GM12878 (cell line): ENCODE data around the gene EBI3. TPM values are rescaled to one million over a fixed set of nuclear protein-coding genes. Genes with fewer than 3 reads are reported as not detected.

ENCODE experiments used
- ATAC-seq: fragments of 200-7000 bp; cut with Tn5 transposase; 3 replicates; pipeline ENCODE4 v1.9.1; 2020; ENCODE audit warnings: mild to moderate bottlenecking, moderate library complexity
- BruUV-seq: library from RNA; stranded (reverse); fragments of 400-500 nt; replicated peaks from 2 replicates; lab custom pipeline; 2021; lab: Mats Ljungman, UMichigan
- CTCF ChIA-PET: fragments of 300-600 bp; sonication (Branson Sonifier 250); formaldehyde crosslinking; extraction: SDS; loops from one replicate; lab custom pipeline; 2021; ENCODE audit warnings: inconsistent platforms; lab: Yijun Ruan, JAX
- POLR2A ChIA-PET: fragments of 350-600 bp; formaldehyde crosslinking; extraction: SDS; loops from one replicate; lab custom pipeline; 2021; ENCODE audit warnings: inconsistent platforms; lab: Charles Lee
- RAD21 ChIA-PET: fragments of 300-600 bp; sonication (Branson Sonifier 250); formaldehyde crosslinking; loops from one replicate; lab custom pipeline; 2023; ENCODE audit warnings: antibody characterized with exemption; ENCODE audit not compliant: unreplicated experiment; lab: Charles Lee
- SMC1A ChIA-PET: fragments of 300-600 bp; sonication (Branson Sonifier 250); formaldehyde crosslinking; loops from one replicate; lab custom pipeline; 2023; ENCODE audit not compliant: unreplicated experiment, uncharacterized antibody; lab: Charles Lee
- DNase-seq: peaks from one replicate; pipeline ENCODE4 v3.0.0-alpha.2; 2011; ENCODE audit warnings: low read depth, low spot score
- FAIRE-seq: peaks from 3 replicates; lab custom pipeline; 2011; peaks lifted over from hg19 to GRCh38; lab: Jason Lieb, UNC
- H2AFZ ChIP-seq: 2 replicates; pipeline ENCODE4 v1.6.0; 2011; ENCODE audit warnings: low read depth, low read length, control low read depth; ENCODE audit not compliant: control insufficient read depth
- H3K27ac ChIP-seq: 2 replicates; pipeline ENCODE4 v1.5.1; 2011; ENCODE audit warnings: control low read depth; ENCODE audit not compliant: control insufficient read depth, insufficient read depth
- H3K27me3 ChIP-seq, 2 experiments: replicated peaks in 1 of 2; 2 replicates each; pipeline versions ENCODE4 v1.6.0 to v1.6.1; 2011; ENCODE audit warnings: low read length in 1 of 2; ENCODE audit not compliant: control insufficient read depth in 2 of 2, insufficient read depth in 2 of 2
- H3K36me3 ChIP-seq, 2 experiments: 2 replicates each; pipeline ENCODE4 v1.5.1; 2011; ENCODE audit warnings: low read length in 1 of 2; ENCODE audit not compliant: control insufficient read depth in 2 of 2, insufficient read depth in 2 of 2
- H3K4me1 ChIP-seq: 2 replicates; pipeline ENCODE4 v1.6.1; 2011; ENCODE audit warnings: mild to moderate bottlenecking, low read length, moderate library complexity, mixed read lengths; ENCODE audit not compliant: control insufficient read depth, insufficient read depth
- H3K4me2 ChIP-seq: 2 replicates; pipeline ENCODE4 v1.6.0; 2011; ENCODE audit warnings: control low read depth; ENCODE audit not compliant: control insufficient read depth, insufficient read depth
- H3K4me3 ChIP-seq: fragments of 200-600 bp; sonication (generic); 2 replicates; pipeline ENCODE4 v1.5.1; 2016
- H3K79me2 ChIP-seq: 2 replicates; pipeline ENCODE4 v1.6.0; 2011; ENCODE audit warnings: low read length; ENCODE audit not compliant: control insufficient read depth, insufficient read depth
- H3K9ac ChIP-seq: 2 replicates; pipeline ENCODE4 v1.8.0; 2011; ENCODE audit warnings: low read length, control low read depth, mixed read lengths; ENCODE audit not compliant: control insufficient read depth, insufficient read depth
- H3K9me3 ChIP-seq: replicated peaks from 3 replicates; pipeline ENCODE4 v1.5.1; 2011; ENCODE audit warnings: mild to moderate bottlenecking, low read length; ENCODE audit not compliant: control insufficient read depth, insufficient read depth
- H4K20me1 ChIP-seq: 2 replicates; pipeline ENCODE4 v1.6.0; 2011; ENCODE audit not compliant: control insufficient read depth, insufficient read depth
- BRCA1 ChIP-seq: IDR thresholded peaks from 2 replicates; pipeline ENCODE4 v1.6.1; 2011; ENCODE audit warnings: low read depth, low read length, improper control_type of control experiment
- CEBPB ChIP-seq, 2 experiments: fragments of 150-350 bp in 1 of 2; IDR thresholded peaks; 2 replicates each; pipeline ENCODE4 v1.6.1; 2012 to 2014; ENCODE audit warnings: low read depth in 2 of 2, low read length in 2 of 2, borderline replicate concordance in 1 of 2, inconsistent platforms in 1 of 2
- CREB1 ChIP-seq: IDR thresholded peaks from 2 replicates; pipeline ENCODE4 v1.6.1; 2012; ENCODE audit warnings: low read depth, mild to moderate bottlenecking, inconsistent platforms
- EZH2 ChIP-seq: IDR thresholded peaks from 2 replicates; pipeline ENCODE4 v1.6.1; 2012; ENCODE audit warnings: low read depth, mild to moderate bottlenecking, control low read depth, inconsistent platforms, low read length, borderline replicate concordance; ENCODE audit not compliant: control insufficient read depth
- FOXM1 ChIP-seq: IDR thresholded peaks from 2 replicates; pipeline ENCODE4 v1.6.1; 2012; ENCODE audit warnings: low read depth, mild to moderate bottlenecking, inconsistent platforms, low read length, moderate library complexity
- GABPA ChIP-seq: IDR thresholded peaks from 2 replicates; pipeline ENCODE4 v1.6.1; 2014; ENCODE audit warnings: antibody characterized with exemption, low read depth, mild to moderate bottlenecking, inconsistent platforms
- MYB ChIP-seq: fragments of 150-350 bp; IDR thresholded peaks from 2 replicates; pipeline ENCODE4 v1.6.1; 2014; ENCODE audit warnings: mild to moderate bottlenecking, low read depth, low read length, borderline replicate concordance
- POU2F2 ChIP-seq: IDR thresholded peaks from 3 replicates; pipeline ENCODE4 v1.6.1; 2011; ENCODE audit warnings: low read depth, mild to moderate bottlenecking, low read length, borderline replicate concordance
- RCOR1 ChIP-seq: conservative IDR thresholded peaks from 2 replicates; pipeline ENCODE4 v1.6.1; 2012; ENCODE audit warnings: low read depth, low read length, improper control_type of control experiment
- RUNX3 ChIP-seq: IDR thresholded peaks from 2 replicates; pipeline ENCODE4 v1.6.1; 2012; ENCODE audit warnings: low read length, inconsistent platforms
- SMAD1 ChIP-seq: fragments of 450-650 bp; IDR thresholded peaks from 2 replicates; pipeline ENCODE4 v1.6.1; 2018; ENCODE audit warnings: mild to moderate bottlenecking, low read depth; ENCODE audit not compliant: partially characterized antibody
- WGBS: methylation state at CpG from one replicate; pipeline ENCODE4 v1.1.6; 2016; ENCODE audit warnings: low lambda C conversion rate; ENCODE audit not compliant: insufficient replicate concordance, insufficient coverage; ENCODE audit errors: missing lambda C conversion rate; 5-methylcytosine and 5-hydroxymethylcytosine counted together
- in situ Hi-C: fragments of 300-500 bp; cut with MboI; formaldehyde crosslinking; loops from 9 replicates; pipeline ENCODE4 v1.14.3; 2018; ENCODE audit warnings: mixed read lengths
- intact Hi-C: fragments of 100-400 bp; cut with micrococcal nuclease; formaldehyde crosslinking; loops from one replicate; pipeline ENCODE4 v1.14.2; 2022; ENCODE audit not compliant: unreplicated experiment
- polyA plus RNA-seq, 11 experiments: library from polyadenylated mRNA; depleted of rRNA in 4 of 11; unstranded in 6 of 11; stranded (reverse) in 5 of 11; fragments of >200 nt; fragmentation: Nextera tagmentation in 4 of 11; fragmentation: Illumina TruSeq in 1 of 11; extraction: Ambion mirVana in 4 of 11; extraction: Trizol in 1 of 11; gene quantifications; 1 replicate in 1 of 11; 2 replicates in 10 of 11; pipeline versions ENCODE4 v1.2.1 to v1.2.3, GENCODE V29; 2011 to 2016; ENCODE audit warnings: inconsistent platforms in 2 of 11, missing spikeins in 2 of 11, low read depth in 1 of 11
- total RNA-seq, 4 experiments: library from RNA; depleted of rRNA in 3 of 4; stranded (reverse); fragments of >200 nt in 3 of 4; fragmentation: Illumina TruSeq in 1 of 4; extraction: Trizol in 1 of 4; gene quantifications; 2 replicates each; pipeline versions ENCODE4 v1.2.1 to v1.2.3, GENCODE V29; 2013 to 2021
- TF ChIP-seq, protein P1 (sequence below): fragments of 450-650 bp; IDR thresholded peaks from 2 replicates; pipeline ENCODE4 v1.6.1; 2017; ENCODE audit warnings: mild to moderate bottlenecking, moderate library complexity
- TF ChIP-seq, protein P2 (sequence below): fragments of 450-650 bp; conservative IDR thresholded peaks from 2 replicates; pipeline ENCODE4 v1.6.1; 2017; ENCODE audit warnings: mild to moderate bottlenecking, moderate library complexity

The EBI3 gene
- total and polyA plus RNA-seq, 10 of the 15 experiments (the other 5 are each of a cell fraction or from before 2014, with no cell fraction given) = 22.0 to 288 (median 186) TPM

DNA sequence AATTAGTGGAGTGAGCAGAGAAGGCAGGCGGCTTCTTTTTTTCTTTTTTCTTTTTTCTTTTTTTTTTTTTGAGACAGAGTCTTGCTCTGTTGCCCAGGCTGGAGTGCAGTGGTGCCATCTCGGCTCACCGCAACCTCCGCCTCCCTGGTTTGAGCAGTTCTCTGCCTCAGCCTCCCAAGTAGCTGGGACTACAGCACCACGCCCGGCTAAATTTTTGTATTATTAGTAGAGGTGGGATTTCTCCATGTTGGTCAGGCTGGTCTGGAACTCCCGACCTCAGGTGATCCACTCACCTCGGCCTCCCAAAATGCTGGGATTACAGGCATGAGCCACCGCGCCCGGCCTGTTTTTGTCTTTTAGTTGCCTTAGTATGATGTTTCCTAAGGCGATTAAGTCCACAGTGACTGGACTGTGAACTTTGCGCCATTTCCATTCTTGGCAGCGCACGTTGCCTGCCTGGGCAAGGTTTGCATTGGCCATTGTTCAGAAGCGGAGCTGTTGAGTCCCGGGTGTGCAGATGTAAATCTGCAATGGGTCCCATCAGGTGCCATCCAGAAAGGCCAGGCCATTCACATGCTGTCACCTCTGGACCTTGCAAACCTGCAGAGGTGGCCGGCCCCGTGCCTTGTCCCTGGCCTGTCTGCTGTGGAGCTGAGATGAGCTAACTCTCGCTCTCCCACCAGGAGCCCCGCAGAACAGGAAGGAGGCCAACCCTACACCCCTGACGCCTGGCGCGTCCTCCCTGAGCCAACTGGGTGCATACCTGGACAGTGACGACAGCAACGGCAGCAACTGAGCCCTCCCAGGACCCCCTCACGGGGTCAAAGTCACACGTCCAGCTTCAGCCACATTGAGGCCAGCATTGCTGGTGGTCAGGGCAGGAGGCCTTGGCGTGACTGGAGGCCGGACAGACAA lies 38.8 kb downstream of the EBI3 start (continued):
- TF ChIP-seq, protein P1, sequence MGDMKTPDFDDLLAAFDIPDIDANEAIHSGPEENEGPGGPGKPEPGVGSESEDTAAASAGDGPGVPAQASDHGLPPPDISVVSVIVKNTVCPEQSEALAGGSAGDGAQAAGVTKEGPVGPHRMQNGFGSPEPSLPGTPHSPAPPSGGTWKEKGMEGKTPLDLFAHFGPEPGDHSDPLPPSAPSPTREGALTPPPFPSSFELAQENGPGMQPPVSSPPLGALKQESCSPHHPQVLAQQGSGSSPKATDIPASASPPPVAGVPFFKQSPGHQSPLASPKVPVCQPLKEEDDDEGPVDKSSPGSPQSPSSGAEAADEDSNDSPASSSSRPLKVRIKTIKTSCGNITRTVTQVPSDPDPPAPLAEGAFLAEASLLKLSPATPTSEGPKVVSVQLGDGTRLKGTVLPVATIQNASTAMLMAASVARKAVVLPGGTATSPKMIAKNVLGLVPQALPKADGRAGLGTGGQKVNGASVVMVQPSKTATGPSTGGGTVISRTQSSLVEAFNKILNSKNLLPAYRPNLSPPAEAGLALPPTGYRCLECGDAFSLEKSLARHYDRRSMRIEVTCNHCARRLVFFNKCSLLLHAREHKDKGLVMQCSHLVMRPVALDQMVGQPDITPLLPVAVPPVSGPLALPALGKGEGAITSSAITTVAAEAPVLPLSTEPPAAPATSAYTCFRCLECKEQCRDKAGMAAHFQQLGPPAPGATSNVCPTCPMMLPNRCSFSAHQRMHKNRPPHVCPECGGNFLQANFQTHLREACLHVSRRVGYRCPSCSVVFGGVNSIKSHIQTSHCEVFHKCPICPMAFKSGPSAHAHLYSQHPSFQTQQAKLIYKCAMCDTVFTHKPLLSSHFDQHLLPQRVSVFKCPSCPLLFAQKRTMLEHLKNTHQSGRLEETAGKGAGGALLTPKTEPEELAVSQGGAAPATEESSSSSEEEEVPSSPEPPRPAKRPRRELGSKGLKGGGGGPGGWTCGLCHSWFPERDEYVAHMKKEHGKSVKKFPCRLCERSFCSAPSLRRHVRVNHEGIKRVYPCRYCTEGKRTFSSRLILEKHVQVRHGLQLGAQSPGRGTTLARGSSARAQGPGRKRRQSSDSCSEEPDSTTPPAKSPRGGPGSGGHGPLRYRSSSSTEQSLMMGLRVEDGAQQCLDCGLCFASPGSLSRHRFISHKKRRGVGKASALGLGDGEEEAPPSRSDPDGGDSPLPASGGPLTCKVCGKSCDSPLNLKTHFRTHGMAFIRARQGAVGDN = no peak
- TF ChIP-seq FOXM1 = no peak

DNA sequence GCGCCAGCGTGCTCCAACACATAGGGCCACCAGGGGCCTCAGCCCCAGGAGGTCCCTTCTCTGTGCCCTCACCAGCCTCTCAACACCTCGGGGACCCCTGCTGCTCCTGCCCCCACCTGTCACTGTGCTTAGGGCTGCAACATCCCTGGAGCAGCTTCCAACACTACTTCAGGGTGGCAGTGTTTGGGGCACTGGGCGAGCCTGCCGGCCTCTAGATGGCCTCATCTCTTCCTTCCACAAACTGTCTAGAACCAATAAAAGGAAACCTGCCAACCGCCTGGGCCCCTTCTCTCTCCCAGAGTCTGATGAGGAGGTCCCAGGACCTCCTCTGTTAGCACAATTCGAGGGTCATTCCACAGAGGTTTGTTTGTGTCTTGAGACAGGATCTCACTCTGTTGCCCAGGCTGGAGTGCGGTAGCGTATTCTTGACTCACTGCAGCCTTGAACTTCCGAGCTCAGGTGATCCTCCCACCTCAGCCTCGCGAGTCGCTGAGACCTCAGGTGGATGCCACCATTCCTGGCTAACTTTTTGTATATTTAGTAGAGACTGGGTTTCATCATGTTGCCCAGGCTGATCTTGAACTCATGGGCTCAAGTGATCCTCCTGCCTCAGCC lies 39.6 kb downstream of the EBI3 start:
- FAIRE-seq = no peak
- H3K9me3 ChIP-seq = peaks cover 2% of the 10 kb centered on the region; the same call in 1 of the 3 replicates
- 91% methylated on average over 13 of the region's 13 CpGs for WGBS
- H3K27ac ChIP-seq = no peak overlapping the region
- SMC1A ChIA-PET = interaction anchor here (2.6 kb wide), 1 partner anchor 84 kb away, joined by 12 read pairs; no protein-coding TSS in a partner anchor
- DNase-seq = no peak
- H3K4me3 ChIP-seq = no peak overlapping the region
- H2AFZ ChIP-seq = no peak overlapping the region
- POLR2A ChIA-PET = no interaction called here
- in situ Hi-C loops = loop anchor here (5.0 kb wide), 1 partner anchor 83 kb away; no protein-coding TSS in a partner anchor
- H3K36me3 ChIP-seq = peaks cover 10 to 17% of the 10 kb centered on the region in 2 experiments
- H3K4me1 ChIP-seq = no peaks in the 10 kb centered on the region; the same call in 1 of the 2 replicates
- CTCF ChIA-PET = interaction anchor here (1.1 to 5.4 kb wide), 7 partner anchors 8 to 256 kb away, joined by 3 to 78 read pairs (median 18); partner anchors contain the start of gene MPND
- no TSS peak for BruUV-seq
- H3K27me3 ChIP-seq = no peaks in the 10 kb centered on the region
- H4K20me1 ChIP-seq = no peaks in the 10 kb centered on the region
- intact Hi-C loops = loop anchor here (5.0 kb wide), 1 partner anchor 133 kb away; the partner anchor contains the start of genes CHAF1A and SH3GL1
- ATAC-seq = no peak
- no peak overlapping the region for H3K9ac ChIP-seq
- H3K4me2 ChIP-seq = no peak overlapping the region
- RAD21 ChIA-PET = interaction anchor here (2.0 kb wide), 1 partner anchor 84 kb away, joined by 10 read pairs; no protein-coding TSS in a partner anchor
- H3K79me2 ChIP-seq = no peaks in the 10 kb centered on the region
- TF ChIP-seq BRCA1 (no peak), SMAD1 (no peak), EZH2 (no peak), MYB (no peak), CEBPB (IDR thresholded peaks at IDR 0.05; ENCODE audit: borderline replicate concordance in 1 of 2, low read depth in 2 of 2, low read length in 2 of 2) (no peak), RUNX3 (no peak), RCOR1 (no peak), POU2F2 (no peak), CREB1 (no peak), GABPA (no peak)
- TF ChIP-seq, protein P2, sequence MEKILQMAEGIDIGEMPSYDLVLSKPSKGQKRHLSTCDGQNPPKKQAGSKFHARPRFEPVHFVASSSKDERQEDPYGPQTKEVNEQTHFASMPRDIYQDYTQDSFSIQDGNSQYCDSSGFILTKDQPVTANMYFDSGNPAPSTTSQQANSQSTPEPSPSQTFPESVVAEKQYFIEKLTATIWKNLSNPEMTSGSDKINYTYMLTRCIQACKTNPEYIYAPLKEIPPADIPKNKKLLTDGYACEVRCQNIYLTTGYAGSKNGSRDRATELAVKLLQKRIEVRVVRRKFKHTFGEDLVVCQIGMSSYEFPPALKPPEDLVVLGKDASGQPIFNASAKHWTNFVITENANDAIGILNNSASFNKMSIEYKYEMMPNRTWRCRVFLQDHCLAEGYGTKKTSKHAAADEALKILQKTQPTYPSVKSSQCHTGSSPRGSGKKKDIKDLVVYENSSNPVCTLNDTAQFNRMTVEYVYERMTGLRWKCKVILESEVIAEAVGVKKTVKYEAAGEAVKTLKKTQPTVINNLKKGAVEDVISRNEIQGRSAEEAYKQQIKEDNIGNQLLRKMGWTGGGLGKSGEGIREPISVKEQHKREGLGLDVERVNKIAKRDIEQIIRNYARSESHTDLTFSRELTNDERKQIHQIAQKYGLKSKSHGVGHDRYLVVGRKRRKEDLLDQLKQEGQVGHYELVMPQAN = no peak
